Activated CD4-positive, alpha-beta T cell treated with anti-CD3 and anti-CD28 coated beads, Interleukin-2, amount 10 ng/mL, durations not matched to agents 7 days and 5 days (primary cell): ENCODE results near the gene TAGLN. TPM values are rescaled to one million over a fixed set of nuclear protein-coding genes. Genes with fewer than 3 reads are reported as not detected.
A peak's percentile ranks its signal among the peaks of the same experiment; 100 is the strongest.
"Not testable (repeated sequence)": the region's sequence is repeated elsewhere in the genome, so short reads cannot be mapped to it uniquely, and the experiment has no call there.

Experiments
- CTCF ChIA-PET: fragments of 350-600 bp; sonication (Branson Sonifier 250); formaldehyde crosslinking; loops from one replicate; lab custom pipeline; 2021; ENCODE audit warnings: antibody characterized with exemption; lab: Charles Lee
- POLR2A ChIA-PET: fragments of 350-600 bp; sonication (Branson Sonifier 250); formaldehyde crosslinking; loops from one replicate; lab custom pipeline; 2021; ENCODE audit warnings: antibody characterized with exemption; lab: Charles Lee
- DNase-seq: peaks from one replicate; pipeline ENCODE4 v3.0.0-alpha.2; 2020
- H3K27ac Mint-ChIP-seq: one replicate; pipeline ENCODE4 v1.8.0; 2021; ENCODE audit warnings: mild to moderate bottlenecking, moderate library complexity, mixed read lengths
- H3K27me3 Mint-ChIP-seq: one replicate; pipeline ENCODE4 v1.8.0; 2021; ENCODE audit warnings: mixed read lengths
- H3K36me3 Mint-ChIP-seq: one replicate; pipeline ENCODE4 v1.8.0; 2021; ENCODE audit warnings: low read depth, mixed read lengths
- H3K4me1 Mint-ChIP-seq: one replicate; pipeline ENCODE4 v1.8.0; 2021; ENCODE audit warnings: mixed read lengths
- H3K4me3 Mint-ChIP-seq: one replicate; pipeline ENCODE4 v1.8.0; 2021; ENCODE audit warnings: mild to moderate bottlenecking, moderate library complexity, mixed read lengths
- H3K9me3 Mint-ChIP-seq: one replicate; pipeline ENCODE4 v1.8.0; 2021; ENCODE audit warnings: mixed read lengths
- total RNA-seq, 2 experiments: library from RNA; stranded (reverse); gene quantifications; one replicate each; pipeline ENCODE4 v1.2.3, GENCODE V29; 2021

TAGLN gene
- total RNA-seq, 2 experiments from 2014 or later = 2.0 to 3.1 TPM

DNA sequence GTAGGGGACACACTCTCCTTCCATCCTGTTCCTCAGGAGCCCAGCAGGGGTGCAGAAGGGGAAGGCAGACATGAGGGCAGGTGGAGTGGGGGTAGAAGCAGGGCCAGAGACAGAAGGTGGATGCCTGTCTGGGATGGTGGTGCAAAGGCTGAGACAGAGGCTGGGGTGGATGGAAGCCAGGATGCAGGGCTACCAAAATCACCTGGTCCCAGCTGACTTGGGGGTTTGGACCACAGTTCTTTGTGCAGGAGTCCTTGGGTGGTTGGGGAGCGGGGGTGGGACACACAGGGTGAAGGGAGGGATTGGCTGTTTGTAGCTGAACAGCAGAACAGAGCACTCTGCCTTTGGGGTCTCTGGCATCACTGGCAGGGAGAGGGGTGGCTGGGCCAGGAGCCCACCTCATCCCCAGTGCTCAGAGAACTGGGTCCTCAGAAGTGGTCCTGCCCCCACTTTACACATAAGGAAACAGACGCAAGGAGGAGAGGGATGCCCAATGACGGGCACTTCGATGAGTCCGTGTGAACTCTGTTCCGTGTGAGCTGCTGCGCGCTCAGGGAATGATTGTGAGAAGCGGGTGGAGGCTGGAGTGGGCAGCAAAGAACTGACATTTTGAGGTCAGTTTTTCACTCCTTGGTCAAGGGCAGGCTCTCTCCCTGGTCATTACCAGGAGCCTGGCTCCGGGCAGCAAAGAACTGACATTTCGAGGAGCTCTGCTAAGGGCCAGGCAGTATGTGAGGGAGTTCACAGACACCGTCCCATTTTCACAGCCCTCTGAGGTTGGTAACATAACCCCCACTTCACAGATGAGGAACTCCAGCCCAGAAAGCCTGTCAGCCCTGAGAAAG, 1.9 kb downstream of the TAGLN start:
- H3K36me3 Mint-ChIP-seq = peaks cover 17% of the 10 kb centered on the region
- H3K27me3 Mint-ChIP-seq = no peaks in the 10 kb centered on the region
- no peak for DNase-seq
- ChIA-PET POLR2A (no interaction called here), CTCF (interaction anchor here (3.2 kb wide), 1 partner anchor 20 kb away, joined by 15 read pairs; no protein-coding TSS in a partner anchor)
- no peak overlapping the region for H3K4me3 Mint-ChIP-seq
- no peaks in the 10 kb centered on the region for H3K9me3 Mint-ChIP-seq
- no peak overlapping the region for H3K27ac Mint-ChIP-seq
- no peaks in the 10 kb centered on the region for H3K4me1 Mint-ChIP-seq

DNA sequence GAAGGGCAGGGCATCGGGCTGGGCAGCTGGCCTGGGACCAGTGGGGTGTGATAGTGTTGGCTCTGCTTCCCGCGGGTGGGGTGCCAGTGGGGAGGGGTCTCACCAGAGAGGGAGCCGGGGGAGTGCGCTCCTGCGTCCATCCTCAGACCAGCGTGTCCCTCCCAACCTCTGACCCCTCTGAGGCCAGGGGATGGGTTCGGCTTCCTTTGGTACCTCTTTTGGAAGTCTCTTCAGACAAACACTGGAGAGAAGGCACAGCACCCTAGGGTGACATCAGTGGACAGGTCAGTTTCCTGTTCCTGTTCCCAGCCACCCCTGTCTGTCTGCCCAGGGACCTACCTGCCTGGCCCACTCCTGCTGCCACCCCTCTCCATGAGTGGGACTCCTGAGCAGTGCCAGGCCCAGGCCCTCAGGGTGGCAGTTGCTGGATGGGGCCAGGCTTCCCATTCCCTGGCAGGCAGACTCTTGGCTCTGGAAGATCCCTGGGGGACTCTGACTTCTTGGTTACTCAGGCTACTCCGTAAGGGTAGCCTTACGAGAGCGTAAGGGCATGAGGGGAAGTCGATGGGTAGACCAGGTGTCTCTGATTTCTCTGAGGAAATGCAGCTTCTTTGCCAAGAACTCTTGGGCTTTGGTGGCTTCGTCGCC, 2.6 kb downstream of the TAGLN start:
- Mint-ChIP-seq H3K36me3 (peaks cover 19% of the 10 kb centered on the region), H3K4me1 (no peaks in the 10 kb centered on the region), H3K4me3 (no peak overlapping the region), H3K9me3 (no peaks in the 10 kb centered on the region), H3K27me3 (no peaks in the 10 kb centered on the region), H3K27ac (peak overlapping the region; percentile 31)
- ChIA-PET POLR2A (no interaction called here), CTCF (interaction anchor here (1.4 to 3.2 kb wide), 3 partner anchors 20 to 30 kb away, joined by 3 to 15 read pairs (median 6); partner anchors contain the start of genes PCSK7 and RNF214)
- no peak for DNase-seq

GRCh38 chr11:117202386-117203068, 3.4 kb downstream of the TAGLN start:
- H3K4me1 Mint-ChIP-seq = no peaks in the 10 kb centered on the region
- no peaks in the 10 kb centered on the region for H3K9me3 Mint-ChIP-seq
- peaks cover 19% of the 10 kb centered on the region for H3K36me3 Mint-ChIP-seq
- DNase-seq = no peak
- peak overlapping the region; percentile 31 for H3K27ac Mint-ChIP-seq
- ChIA-PET POLR2A (no interaction called here), CTCF (interaction anchor here (0.7 to 3.2 kb wide), 5 partner anchors 9 to 31 kb away, joined by 3 to 15 read pairs (median 3); partner anchors contain the start of genes PCSK7 and RNF214)
- H3K4me3 Mint-ChIP-seq = no peak overlapping the region
- no peaks in the 10 kb centered on the region for H3K27me3 Mint-ChIP-seq

- POLR2A ChIA-PET = no interaction called here
- DNase-seq = no peak
- Mint-ChIP-seq H3K27ac (no peak overlapping the region), H3K36me3 (peaks cover 19% of the 10 kb centered on the region), H3K27me3 (no peaks in the 10 kb centered on the region), H3K4me3 (no peak overlapping the region), H3K9me3 (no peaks in the 10 kb centered on the region), H3K4me1 (no peaks in the 10 kb centered on the region)
- CTCF ChIA-PET = interaction anchor here (0.7 to 3.2 kb wide), 5 partner anchors 8 to 30 kb away, joined by 3 to 15 read pairs (median 3); partner anchors contain the start of genes PCSK7 and RNF214
These were observed 3.9 kb downstream of the TAGLN start for GRCh38 chr11:117203069-117203407.

GRCh38 chr11:117204283-117205080, 5.3 kb downstream of the TAGLN start:
- ChIA-PET CTCF (interaction anchor here (3.2 kb wide), 1 partner anchor 23 kb away, joined by 15 read pairs; no protein-coding TSS in a partner anchor), POLR2A (no interaction called here)
- Mint-ChIP-seq H3K27me3 (no peaks in the 10 kb centered on the region), H3K4me1 (no peaks in the 10 kb centered on the region), H3K27ac (no peak overlapping the region), H3K9me3 (no peaks in the 10 kb centered on the region), H3K36me3 (peaks cover 23% of the 10 kb centered on the region), H3K4me3 (no peak overlapping the region)
- DNase-seq = no peak

DNA sequence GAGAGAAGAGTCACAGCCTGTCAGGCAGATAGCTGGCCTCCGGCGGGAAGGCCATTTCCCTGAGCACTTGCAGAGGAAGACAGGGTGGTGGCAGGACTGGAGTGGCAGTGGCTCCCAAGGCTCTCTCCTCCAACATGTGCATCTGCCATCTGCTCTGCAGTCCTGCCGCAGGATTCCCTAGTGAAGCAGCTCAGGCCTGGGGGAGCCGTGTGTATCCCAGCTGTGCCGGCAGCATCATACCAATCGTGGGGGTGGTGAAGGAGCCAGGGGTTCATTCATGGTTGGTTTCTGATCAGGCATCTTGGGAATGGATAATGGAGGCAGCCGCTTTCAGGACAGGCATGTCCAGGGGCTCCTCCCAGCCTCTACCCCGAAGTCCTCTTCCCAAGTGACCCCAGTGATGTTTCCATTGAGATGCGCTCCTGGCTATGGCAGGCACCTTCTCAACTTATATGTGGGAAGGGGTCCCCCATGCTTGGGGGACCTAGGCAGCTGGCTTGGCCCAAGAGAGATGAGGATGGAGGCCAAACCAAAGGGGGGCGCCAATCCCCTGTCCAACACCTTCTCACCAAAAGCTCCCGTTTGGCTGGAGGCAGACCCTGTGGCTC, 6.1 kb downstream of the TAGLN start:
- H3K36me3 Mint-ChIP-seq = peaks cover 29% of the 10 kb centered on the region
- no peaks in the 10 kb centered on the region for H3K4me1 Mint-ChIP-seq
- H3K27me3 Mint-ChIP-seq = no peaks in the 10 kb centered on the region
- POLR2A ChIA-PET = no interaction called here
- H3K9me3 Mint-ChIP-seq = no peaks in the 10 kb centered on the region
- H3K4me3 Mint-ChIP-seq = no peak overlapping the region
- no peak overlapping the region for H3K27ac Mint-ChIP-seq
- no peak for DNase-seq
- CTCF ChIA-PET = no interaction called here

- H3K4me3 Mint-ChIP-seq, H3K9me3 Mint-ChIP-seq, DNase-seq, H3K27ac Mint-ChIP-seq, H3K4me1 Mint-ChIP-seq, H3K27me3 Mint-ChIP-seq, CTCF ChIA-PET, POLR2A ChIA-PET: not testable (repeated sequence)
- H3K36me3 Mint-ChIP-seq = peaks cover 34% of the 10 kb centered on the region
These were observed 6.9 kb downstream of the TAGLN start for GRCh38 chr11:117206111-117206510.

GRCh38 chr11:117206859-117207258, 7.7 kb downstream of the TAGLN start:
- H3K9me3 Mint-ChIP-seq, CTCF ChIA-PET, H3K27ac Mint-ChIP-seq, H3K27me3 Mint-ChIP-seq, POLR2A ChIA-PET, H3K4me3 Mint-ChIP-seq, DNase-seq, H3K4me1 Mint-ChIP-seq: not testable (repeated sequence)
- peaks cover 40% of the 10 kb centered on the region for H3K36me3 Mint-ChIP-seq

DNA sequence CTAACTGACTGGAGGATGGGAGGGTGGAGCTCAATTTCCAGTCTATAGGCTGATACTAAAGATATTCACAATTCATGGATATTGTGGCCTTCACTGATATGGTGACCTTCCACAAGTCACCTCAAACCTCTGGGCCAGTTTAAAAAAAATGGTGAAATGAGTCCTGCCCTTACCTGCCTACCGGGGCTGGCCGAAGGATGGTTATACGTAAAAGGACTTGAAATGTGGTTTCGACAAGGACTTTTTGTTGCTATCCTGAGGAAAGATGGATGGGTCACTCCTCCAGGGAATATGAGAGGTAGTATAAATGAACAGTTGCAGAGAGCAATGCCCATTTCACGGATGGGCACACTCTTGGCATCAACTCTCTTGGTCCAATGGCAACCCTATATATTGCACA, 8.3 kb downstream of the TAGLN start:
- H3K4me3 Mint-ChIP-seq, H3K27me3 Mint-ChIP-seq, CTCF ChIA-PET: not testable (repeated sequence)

GRCh38 chr11:117208710-117209109, 9.5 kb downstream of the TAGLN start:
- H3K4me3 Mint-ChIP-seq, POLR2A ChIA-PET, DNase-seq, H3K27ac Mint-ChIP-seq, H3K4me1 Mint-ChIP-seq, H3K9me3 Mint-ChIP-seq, H3K27me3 Mint-ChIP-seq, CTCF ChIA-PET: not testable (repeated sequence)
- H3K36me3 Mint-ChIP-seq = peaks cover 46% of the 10 kb centered on the region

More for the DNA sequence above, 8.3 kb downstream of the TAGLN start:
- H3K27ac Mint-ChIP-seq, H3K4me1 Mint-ChIP-seq, POLR2A ChIA-PET, DNase-seq, H3K9me3 Mint-ChIP-seq: not testable (repeated sequence)
- H3K36me3 Mint-ChIP-seq = peaks cover 43% of the 10 kb centered on the region

GRCh38 chr11:117209351-117210125, 10.4 kb downstream of the TAGLN start:
- H3K27me3 Mint-ChIP-seq, H3K4me1 Mint-ChIP-seq, H3K4me3 Mint-ChIP-seq, DNase-seq, POLR2A ChIA-PET, H3K9me3 Mint-ChIP-seq: not testable (repeated sequence)
- CTCF ChIA-PET = interaction anchor here (0.6 to 1.0 kb wide), 2 partner anchors 17 to 24 kb away, joined by 3 to 6 read pairs; no protein-coding TSS in a partner anchor
- peaks cover 48% of the 10 kb centered on the region for H3K36me3 Mint-ChIP-seq
- peak overlapping the region; percentile 36 for H3K27ac Mint-ChIP-seq
